Measurements from ENCODE around the gene NKAIN2.
"Not testable (repeated sequence)": the region's sequence is repeated elsewhere in the genome, so short reads cannot be mapped to it uniquely, and the experiment has no call there.

NKAIN2 gene

DNA sequence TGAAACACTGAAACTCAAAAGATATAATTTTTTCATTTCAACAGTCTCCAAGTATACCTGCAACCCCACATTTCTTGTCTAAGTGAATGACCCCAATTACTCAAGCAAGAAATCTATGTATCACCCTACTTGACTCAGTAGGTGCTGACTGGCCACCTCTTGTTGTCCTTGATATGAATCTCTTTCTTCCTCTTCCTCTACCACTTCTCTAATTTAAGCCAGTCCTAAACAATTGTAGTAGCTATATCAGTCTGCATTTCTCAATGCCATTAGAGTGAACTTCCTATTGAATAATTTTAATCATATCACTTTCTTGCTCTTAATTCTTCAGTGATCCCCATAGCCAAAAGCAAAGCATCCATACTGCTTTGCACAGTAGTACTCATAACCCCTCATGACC, 93.2 kb downstream of the NKAIN2 start:
- no peak for DNase-seq

DNA sequence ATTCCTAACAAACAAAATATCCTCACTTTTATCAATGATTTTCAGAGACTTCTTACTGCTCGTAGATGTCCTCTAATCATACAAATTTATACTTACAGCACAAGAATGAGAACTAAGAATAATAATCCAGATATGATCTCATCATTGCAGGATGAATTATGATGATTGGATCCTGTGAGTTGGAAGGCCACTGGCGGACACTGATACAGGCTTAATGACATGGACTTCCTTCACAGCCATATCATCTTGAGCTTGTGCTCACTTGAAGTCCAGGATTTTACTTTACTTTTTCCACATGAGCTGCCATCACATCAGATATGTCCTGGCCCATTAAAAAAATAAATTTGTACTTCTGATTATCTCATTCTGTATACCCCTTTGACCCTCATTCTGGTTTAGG, 94.3 kb downstream of the NKAIN2 start:
- no peak for DNase-seq

DNA sequence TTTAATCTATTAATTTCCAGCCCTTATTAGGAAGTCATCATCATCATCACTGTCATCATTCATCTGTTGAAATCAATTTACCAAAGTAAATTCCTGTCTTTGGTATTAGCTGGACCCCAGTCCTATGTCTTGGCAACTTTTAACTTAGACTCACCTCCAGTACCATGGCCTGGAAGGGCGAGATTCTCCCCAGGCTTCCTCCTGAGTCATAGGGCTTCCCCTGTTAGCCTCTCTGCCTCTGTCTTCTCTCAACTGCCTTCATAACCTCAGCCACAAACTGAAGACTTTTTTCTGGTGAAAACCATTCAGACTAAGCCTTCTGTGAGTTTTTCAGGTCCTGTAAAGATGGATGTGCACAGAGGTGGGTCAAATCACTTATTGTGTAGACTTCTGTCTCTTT, 95.0 kb downstream of the NKAIN2 start:
- DNase-seq, result no peak

DNA sequence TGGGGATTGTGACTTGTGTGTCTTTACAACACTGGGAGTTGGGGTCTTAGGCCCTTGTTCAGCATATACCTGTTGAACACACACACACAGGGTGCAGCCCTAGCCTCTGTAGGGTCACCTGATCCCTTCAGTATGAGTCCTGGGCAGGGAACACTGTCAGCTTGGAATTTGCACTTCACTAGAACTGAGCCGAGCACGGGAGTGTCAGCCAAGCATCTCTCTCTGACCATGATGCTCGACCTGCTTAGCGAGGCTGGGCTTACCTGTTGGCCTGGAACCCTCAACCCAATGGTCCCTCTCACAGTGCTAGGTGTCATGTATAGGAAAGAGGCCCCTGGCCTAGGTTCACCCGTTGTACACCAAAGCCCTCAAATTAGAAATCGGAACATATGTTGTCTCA, 96.1 kb downstream of the NKAIN2 start:
- DNase-seq, result no peak

DNA sequence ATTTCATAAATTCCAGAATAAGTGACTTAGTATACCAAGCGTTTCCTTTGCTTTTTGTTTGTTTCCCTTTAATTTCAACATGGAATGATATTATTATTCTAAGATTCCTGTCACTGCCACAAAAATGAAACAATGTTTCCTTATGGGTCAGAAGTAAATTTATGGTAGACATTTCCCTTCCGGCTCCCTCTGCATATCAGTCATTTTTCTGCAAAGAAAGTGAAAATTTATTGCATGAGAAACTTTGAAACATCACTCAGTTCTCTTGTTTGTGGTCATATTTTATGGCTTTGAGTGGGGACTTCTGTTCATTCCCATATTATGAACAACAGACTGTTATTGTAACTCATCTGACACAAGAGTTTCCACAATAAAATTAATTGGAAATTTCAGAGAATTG, 97.8 kb downstream of the NKAIN2 start:
- no peak for DNase-seq

DNA sequence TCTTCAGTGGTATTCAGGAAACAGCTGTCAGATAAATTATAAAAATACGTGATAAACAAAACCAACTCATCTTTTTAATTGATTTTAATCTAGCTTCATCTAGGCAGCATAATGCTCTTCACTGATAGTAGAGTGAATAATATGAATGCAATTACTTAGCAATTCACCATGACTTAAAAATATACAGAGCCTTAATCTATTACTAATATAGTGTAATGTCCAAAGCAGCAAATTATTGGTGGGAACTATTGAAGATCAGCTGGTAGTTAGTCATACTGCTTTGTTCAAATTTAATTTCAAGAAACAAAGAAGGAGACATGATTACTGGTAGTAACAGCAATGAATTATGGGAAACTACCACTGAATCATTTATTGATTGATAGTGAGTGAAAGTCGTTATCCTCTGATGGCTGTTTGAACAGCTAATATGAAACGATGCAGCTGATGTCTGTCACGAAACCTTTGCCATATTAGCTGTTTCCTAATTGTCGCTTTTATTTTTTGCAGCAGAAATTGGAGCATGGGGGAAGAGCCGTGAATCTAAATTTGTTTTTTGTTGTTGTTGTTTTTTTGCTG, 99.2 kb downstream of the NKAIN2 start:
- no peak for DNase-seq

DNA sequence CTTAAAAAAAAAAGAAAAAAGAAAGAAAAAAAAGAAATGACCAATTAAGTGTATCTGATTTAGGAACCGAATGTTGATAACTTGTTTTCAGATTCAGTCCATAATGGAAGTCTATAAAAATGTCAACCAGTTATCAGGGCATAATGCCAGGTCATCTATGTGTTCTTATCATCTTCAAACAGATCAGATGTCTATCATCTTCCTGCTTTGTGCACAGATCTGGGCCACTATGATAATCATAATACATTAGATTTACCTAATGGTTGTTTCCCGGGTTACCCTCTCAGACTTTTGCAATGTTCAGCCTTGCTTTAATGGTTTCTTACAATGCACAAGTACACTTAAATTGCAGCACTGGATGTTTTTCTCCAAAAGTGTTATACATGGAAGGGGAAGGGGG, 100.6 kb downstream of the NKAIN2 start:
- no peak for DNase-seq

DNA sequence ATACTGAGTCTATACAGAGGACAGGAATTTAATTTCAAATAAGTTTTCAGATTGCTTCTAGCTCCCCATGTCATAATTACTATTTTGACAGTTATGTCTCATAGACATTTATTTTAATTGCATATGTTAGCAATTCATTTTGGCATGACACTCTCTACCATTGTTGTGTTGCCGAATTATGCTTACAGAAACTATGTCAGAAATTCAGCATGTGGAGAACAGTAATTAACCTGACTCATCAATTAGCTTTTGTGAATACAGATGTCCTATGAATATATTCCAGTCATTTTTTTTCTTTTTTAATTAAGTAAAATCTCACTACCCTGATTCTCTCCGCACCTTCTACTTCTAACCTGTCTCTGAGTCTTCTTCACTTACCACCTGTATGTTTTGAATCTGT, 105.1 kb downstream of the NKAIN2 start:
- no peak for DNase-seq

DNA sequence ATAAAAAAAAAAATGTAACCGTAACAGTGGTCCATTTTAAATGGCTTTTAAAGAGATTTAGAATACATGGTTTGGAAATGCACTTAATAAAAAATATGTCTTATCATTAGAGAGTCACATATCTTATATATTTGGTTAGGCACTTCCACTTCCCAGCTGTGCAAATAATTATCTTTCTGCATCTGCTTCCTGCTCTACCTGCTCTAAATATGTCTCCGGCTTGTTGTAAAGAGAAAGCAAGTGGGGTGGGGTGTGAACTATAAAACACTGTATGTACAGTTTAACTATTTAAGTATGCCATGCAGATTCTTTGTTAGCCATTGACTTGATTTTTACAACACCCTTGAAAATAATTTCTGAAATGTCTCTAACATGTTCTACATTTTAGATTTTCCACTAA, 106.3 kb downstream of the NKAIN2 start:
- DNase-seq, result no peak

DNA sequence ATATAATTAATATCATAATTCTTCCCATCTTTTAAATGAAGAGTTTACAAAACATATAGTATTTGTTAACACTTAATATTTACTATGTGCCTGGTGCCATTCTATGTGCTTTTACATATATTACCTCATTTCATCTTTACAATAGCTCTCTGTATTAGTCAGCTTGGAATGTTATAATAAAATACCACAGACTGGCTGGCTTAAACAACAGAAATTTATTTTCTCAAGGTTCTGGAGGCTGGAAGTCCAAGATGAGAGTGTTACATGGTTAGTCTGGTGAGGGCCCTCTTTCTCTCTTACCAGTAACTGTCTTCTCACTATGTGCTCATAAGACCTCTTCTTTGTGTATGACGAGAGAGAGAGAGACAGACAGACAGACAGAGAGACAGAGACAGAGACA, 110.2 kb downstream of the NKAIN2 start:
- no peak for DNase-seq

DNA sequence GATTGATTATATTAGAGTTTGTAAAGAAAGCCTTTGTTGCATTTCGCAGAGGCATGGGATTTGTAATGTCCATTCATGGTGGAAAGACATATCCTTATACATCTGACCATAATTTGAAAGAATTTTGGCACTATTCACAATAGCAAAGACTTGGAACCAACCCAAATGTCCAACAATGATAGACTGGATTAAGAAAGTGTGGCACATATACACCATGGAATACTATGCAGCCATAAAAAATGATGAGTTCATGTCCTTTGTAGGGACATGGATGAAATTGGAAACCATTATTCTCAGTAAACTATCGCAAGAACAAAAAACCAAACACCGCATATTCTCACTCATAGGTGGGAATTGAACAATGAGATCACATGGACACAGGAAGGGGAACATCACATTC, 119.7 kb downstream of the NKAIN2 start:
- DNase-seq, result not testable (repeated sequence)

DNA sequence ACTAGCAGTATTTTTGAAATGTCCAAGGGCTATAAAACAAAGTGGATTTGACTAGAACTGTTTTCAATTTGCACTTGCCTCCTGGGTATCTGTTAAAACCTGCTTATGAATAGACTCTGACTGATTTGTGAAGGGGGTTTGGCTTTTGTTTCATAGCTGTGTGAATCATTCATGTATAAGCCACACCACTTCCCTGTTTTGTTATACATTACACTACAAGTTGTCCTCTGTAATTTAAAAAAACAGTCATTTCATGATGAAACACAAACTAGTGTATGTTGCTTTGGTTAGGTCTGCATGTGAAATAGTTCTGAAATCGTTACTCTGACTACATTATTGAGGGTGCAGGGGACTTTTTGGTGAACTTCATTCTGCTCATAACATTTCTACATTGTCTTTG, 121.7 kb downstream of the NKAIN2 start:
- DNase-seq, result peak; percentile 26

DNA sequence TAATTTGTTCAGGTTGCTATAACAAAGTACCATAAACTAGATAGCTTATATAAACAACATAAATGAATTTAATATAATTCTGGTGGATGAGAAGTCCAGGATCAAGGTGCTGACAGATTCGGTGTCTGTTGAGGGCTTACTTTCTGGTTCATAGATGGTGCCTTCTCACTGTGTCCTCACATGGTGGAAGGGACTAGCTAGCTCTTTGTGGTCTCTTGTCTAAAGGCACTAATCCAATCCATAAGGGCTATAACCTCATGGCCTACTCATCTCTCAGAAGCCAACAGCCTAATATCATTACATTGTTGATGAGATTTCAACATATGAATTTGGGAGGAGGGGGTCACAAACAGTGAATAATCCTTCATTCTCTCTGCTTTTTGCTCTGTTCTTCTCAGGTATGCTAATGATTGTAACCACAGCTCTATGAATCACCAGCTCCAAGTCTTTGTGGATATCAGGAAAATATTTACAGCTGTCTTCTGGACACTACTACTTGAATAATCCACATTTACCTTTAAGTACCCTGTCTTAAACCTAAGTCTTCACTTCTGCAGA, 122.3 kb downstream of the NKAIN2 start:
- no peak for DNase-seq

DNA sequence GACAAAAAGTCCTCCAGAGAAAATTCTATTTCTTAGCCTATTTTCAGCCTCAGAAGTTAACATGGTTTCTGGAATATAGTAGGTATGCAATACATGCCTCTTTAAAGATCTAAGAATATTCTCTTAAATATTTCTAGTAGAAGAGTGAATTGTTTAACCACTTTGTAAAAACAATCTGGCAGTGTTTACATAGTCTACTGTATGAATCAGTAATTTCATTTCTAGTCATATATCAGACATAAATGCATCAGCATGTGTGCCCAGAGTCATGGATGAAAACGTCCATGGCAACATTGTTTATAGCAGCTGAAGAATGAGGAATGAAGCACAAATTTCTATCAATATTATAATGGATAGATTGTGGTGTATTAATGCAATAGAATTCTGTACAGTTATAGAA, 124.9 kb downstream of the NKAIN2 start:
- no peak for DNase-seq

DNA sequence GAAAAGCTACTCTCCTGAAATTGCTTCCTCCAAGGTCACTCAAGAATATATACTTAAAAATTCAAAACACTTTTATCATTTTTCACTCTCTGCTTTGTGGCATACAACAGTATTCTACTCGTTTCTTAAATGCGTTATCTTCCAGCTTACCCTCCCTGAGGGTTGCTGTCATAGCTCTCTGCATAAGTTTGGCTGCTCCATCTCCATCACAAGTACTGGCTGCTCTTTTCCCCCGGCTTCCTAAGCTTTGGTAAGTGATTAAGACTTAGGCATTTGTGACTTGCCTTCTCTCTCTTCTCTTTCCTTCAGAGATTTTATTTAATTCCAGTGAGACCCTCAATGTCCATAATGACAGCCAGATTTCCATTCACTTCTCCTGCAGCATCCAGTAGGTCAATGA, 128.3 kb downstream of the NKAIN2 start:
- no peak for DNase-seq

DNA sequence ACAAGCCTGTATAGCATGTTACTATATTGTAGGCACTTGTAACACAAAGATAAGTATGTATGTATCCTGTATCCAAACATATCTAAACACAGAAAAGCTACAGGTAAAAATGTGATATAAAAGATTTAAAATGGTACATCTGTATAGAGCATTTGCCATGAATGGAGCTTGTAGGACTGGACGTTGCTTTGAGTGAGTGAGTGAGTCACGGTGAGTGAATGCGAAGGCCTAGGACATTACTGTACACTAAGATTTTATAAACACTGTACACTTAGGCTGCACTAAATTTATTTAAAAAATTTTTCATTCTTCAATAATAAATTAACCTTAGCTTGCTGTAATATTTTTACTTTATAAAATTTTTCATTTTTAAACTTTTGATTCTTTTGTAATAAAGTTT, 136.9 kb downstream of the NKAIN2 start:
- DNase-seq, result no peak

DNA sequence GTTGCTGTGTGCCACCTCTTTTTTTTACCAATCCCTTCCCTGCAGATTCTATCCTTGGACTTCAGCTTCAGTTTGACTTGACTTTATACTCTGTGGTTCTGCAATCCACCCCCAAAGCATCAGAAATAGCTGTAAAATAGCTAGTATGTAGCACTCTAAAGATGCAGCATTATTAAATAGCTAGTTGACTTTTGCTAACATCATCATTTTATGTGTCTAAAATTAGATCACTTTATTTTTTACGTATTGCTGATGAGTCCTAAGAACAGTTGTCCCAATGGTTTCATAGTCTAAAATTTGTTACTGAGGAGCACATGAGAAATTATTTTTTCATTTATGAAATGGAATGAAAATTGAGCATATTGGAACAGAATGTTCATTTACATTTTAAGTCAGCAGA, 138.2 kb downstream of the NKAIN2 start:
- DNase-seq, result no peak

DNA sequence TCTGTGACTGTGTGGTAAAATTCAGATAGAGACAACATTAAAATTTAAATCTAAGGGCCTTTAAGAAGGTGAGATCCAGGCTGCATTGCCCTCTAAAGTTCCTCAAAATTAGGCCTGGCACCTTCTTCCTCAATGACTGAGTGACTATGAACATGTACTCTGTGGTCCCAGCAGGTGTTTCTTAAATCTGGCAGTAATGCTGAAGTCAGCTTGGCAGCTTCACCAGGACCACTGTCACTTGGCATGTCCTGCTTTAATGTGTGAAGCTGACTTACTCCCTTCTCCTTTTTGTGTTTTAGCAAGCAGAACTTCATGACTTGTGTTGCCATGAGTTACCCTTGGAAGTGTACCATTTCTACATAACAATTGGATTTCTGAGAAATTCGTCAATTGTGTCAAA, 141.7 kb downstream of the NKAIN2 start:
- no peak for DNase-seq

DNA sequence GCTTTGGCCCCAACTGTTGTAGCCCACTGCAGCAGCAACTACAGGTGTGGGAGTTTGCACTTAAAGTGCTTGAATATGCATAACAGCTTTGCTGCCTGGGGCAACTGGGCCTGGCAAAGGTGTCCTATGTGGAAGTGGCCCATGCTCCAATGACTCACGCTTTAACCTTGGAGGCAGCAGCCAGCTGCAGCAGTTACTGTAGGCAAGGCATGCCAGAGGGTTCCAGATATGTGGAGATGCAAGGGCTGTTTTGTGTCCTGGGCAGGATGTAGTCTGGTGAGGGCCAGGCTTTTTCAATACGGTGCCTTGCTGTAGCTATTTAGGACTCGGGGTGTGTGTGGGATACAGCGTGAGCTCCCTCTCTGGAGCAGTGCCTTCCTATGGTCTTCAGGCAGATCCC, 150.3 kb downstream of the NKAIN2 start:
- DNase-seq, result no peak

DNA sequence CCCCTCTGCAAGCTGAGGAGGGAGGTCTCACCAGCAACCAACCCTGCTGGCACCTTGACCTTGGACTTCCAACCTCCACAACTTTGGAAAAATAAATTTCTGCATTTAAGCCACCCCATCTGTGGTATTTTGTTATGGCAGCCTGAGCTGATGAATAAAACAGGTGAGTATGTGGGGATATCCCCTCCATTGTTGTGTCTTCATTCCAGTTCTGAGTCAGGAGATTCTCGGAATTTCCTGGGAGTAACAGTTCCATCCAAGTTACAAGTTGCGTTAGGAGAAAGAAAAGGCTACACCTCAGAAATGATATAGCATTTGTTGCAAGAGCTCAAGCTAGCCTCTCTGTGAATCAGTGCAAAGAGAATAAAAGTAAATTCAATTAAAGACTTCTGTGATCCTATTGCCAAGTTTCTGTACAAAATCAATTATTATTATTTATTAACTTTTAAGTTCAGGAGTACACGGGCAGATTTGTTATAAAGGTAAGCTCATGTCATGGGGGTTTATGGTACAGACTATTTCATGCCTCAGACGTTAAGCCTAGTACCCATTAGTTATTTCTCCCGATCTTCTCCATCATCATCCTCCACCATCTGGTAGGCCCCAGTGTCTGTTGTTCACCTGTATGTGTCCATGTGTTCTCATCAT, 153.0 kb downstream of the NKAIN2 start:
- no peak for DNase-seq

DNA sequence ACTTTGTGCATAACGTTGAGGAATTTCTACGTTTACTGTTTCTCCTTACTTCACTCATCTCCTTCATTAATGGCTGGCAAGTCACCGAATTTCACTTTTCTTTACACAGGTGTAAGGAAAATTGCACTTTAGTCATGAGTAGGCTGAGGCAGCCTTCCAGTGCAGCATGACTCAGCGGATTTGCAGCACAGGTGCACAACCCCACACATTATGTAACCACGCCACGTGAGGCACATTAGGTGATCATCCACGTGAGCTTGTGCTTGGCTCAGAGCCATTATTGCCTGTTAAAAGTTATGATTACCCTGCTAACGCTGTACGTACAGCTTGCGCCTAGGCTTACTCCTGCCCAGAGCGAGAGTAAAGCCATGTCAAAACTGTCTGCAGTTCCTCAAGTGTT, 158.8 kb downstream of the NKAIN2 start:
- DNase-seq, result no peak

DNA sequence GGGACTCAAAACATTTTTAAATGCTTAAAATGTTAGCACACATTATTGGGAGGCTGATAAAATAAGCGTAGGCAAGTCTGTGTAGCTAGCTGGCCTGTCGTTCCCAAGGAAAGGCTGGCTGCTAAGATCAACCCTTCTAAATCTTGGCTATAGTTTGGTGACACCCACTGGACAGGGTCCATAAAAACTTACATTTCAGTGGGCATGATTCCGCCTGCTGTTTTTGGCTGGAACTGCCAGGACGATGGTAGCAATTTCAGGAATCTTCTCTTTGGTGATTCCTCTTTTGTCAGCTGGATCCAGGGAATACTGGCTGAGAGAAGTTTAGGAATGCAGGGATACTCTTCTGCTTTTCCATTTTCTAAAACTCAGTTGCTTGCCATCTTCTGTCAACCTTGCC, 162.2 kb downstream of the NKAIN2 start:
- DNase-seq, result no peak

DNA sequence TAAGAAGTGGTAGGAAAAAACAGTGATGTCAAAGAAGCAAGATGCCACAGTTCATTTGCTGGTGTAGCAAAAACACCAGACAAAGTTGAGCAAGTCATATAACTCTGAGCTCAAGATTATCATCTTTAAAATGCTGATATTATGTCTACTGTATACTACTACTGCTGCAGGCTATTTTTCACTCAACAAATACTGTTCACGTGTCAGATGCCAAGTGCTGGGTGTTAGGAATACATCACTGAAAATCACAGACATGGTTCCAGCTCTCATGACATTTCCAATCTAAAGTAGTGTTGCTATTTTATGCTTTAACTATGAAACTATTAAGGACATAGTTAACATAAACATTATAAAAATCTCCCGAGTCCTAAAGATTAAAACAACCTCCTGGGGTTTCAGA, 163.0 kb downstream of the NKAIN2 start:
- DNase-seq, result no peak

DNA sequence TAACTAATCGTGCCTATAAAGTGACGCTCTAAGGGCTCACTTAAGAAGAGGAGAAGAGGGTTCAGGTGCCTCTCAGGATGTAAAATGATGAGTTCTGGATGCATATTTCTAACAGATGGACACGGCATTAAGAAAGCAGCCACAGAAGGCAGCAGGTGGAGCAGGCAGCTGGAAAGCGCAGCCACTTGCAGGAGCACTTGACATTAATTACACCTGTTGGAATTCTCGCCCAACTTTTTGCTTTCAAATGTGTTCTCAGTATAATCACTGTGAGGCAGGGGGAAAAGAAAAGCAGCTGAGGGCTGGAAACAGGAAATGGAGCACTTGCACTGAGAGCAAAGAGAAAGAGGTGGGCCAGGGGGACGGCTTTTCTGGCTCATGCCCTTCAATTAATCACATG, 164.2 kb downstream of the NKAIN2 start:
- no peak for DNase-seq

Measured in activated CD4-positive, alpha-beta T cell treated with anti-CD3 and anti-CD28 coated beads, Interleukin-2, Interleukin-6, amounts not matched to agents 100 ng/mL and 50 ng/mL, durations not matched to agents 16 hours and 8 hours (primary cell).